GM19239 (cell line): ENCODE results near the gene KRTAP3-1.
"Not testable (repeated sequence)": the region's sequence is repeated elsewhere in the genome, so short reads cannot be mapped to it uniquely, and the experiment has no call there.

ENCODE experiments used
- DNase-seq: peaks from one replicate; pipeline ENCODE4 v3.0.0; 2011; ENCODE audit warnings: low spot score; ENCODE audit not compliant: insufficient read length
- FAIRE-seq: peaks from 2 replicates; lab custom pipeline; 2011; peaks lifted over from hg19 to GRCh38; lab: Jason Lieb, UNC

Gene KRTAP3-1

DNA sequence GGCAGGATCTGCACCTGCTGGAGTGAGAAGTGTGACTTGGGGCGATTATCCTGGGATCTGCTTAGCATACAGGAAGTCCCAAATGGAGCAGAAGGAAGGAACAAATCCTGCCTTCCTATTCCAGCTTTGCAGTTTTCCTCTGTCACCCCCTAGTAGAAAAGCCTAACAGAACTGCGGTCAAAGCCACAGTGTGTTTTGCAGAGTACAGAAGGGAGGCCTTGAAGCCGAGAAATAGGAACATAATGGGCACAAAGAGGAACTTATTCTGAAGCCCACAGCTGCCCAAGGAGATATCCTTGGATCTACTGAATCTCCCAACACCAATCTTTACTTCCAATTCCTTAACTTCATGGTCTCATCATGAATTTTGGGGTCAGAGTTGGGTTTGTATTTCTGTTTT is 9.6 kb upstream of the KRTAP3-1 start:
- FAIRE-seq, result no peak
- no peak for DNase-seq

- DNase-seq, result no peak
- no peak for FAIRE-seq
Observed at GRCh38 chr17:41016578-41017215, 7.8 kb upstream of the KRTAP3-1 start.

- FAIRE-seq (no peak), DNase-seq (no peak)
Observed at GRCh38 chr17:41015454-41015853, 6.5 kb upstream of the KRTAP3-1 start.

- no peak for DNase-seq
- FAIRE-seq, result no peak
Observed at GRCh38 chr17:41013606-41014005, 4.7 kb upstream of the KRTAP3-1 start.

- DNase-seq (no peak), FAIRE-seq (no peak)
Observed at GRCh38 chr17:41013181-41013580, 4.3 kb upstream of the KRTAP3-1 start.

DNA sequence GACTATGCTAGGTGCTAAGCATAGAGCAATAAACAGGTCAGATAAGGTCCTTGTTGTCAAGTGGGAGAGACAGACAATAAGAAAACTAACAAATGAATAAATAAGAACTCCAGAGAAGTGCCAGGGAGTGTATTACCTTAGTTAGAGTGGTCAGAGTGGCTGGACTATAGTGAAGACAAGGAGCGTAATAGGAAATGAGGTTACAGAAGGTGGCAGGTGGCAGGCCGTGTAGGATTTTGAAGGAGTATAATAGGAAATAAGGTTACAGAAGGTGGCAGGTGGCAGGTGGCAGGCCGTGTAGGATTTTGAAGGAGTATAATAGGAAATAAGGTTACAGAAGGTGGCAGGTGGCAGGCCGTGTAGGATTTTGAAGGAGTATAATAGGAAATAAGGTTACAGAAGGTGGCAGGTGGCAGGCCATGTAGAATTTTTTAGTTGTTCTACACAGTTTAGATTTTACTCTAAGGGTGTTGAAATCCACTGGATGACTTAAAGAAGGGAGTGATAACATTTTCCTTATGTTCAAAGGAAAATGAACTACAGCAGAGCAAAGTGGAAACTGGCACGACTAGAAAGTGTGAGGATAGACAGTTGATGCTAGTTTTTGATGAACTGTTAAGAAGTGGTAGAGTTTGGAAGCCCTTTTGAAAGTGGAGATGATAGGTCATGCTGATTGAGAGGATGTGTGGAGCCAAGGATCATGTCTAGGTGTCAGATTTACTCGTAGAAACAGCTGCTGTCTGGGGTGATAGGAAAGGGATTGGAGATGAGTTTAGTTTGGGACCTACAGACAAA is 3.6 kb upstream of the KRTAP3-1 start:
- DNase-seq, result no peak
- FAIRE-seq, result no peak

DNA sequence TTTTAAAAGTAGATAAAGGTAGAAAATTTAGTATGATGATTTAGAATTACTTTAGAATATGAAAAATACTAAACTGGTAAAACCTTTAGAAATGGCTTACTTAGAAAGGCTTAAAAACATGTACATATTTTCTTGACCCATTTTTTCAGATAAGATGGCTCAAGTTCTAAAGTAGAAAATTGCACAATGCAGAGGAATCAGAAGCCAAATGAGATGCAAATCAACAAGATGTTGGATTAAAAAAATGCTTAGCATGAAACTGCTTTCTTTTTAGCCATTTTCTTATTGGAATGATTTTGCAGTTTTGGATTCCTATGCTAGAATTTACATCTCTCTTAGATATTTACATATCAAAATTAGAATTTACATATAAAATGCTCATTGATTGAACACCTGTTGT is 1.5 kb upstream of the KRTAP3-1 start:
- FAIRE-seq, result no peak
- DNase-seq, result no peak

DNA sequence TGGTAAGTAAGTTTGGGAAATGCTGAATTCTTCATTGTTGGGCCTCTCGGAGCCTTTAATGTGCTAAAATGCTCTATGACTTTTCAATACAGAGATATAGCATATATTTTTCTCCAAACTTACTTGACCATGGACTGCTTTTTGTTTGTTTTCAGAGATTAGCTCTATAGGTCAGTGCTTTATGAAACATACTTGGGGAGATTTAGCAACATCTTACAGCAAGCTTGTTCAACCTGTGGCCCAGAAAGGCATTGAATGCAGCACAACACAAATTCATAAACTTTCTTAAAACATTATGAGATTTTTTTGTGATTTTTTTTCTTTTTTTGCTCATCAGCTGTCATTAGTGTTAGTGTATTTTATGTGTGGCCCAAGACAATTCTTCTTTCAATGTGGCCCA is 1.0 kb upstream of the KRTAP3-1 start:
- FAIRE-seq (no peak), DNase-seq (no peak)

GRCh38 chr17:41009301-41009760 is 403 bp upstream of the KRTAP3-1 start:
- FAIRE-seq (no peak), DNase-seq (no peak)

GRCh38 chr17:41004397-41004796 is 4.5 kb downstream of the KRTAP3-1 start:
- DNase-seq (no peak), FAIRE-seq (no peak)

DNA sequence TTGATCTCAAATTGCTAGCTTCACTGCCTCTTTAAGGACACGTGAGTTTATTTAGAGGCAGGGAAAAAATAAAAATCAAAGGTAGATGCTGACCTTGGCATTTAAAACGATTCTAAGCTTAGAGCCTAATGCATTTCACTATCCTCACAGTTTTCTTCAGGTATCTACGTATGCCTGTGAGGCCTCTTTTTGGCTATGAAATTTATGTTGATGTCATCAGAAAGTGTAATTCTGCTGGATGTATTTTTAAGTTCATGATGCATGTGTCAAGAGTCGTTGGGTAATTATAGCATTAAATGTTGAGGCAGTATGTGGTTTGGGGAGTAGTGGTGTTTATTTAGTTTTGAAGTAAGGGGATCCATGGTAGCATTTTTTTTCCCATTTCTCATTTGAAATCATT is 5.0 kb downstream of the KRTAP3-1 start:
- DNase-seq, result no peak
- no peak for FAIRE-seq

DNA sequence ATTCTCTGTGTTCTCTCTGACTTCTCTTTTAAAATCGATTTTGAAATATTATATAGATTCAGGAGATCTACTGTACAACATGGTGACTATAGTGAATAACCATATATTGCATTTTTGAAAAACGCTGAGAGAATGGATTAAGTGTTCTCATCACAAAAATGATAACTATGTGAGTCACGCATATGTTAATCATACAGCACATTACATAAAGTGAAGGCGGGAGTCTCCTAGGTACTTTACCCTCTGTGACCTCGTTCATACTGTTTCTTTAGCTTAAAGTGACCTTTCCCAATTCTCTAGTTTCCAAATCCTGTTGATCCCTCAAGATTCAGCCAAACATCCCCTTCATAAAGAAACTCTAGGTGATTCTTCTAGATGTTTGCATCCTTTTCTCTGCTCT is 6.1 kb downstream of the KRTAP3-1 start:
- DNase-seq (no peak), FAIRE-seq (no peak)

DNA sequence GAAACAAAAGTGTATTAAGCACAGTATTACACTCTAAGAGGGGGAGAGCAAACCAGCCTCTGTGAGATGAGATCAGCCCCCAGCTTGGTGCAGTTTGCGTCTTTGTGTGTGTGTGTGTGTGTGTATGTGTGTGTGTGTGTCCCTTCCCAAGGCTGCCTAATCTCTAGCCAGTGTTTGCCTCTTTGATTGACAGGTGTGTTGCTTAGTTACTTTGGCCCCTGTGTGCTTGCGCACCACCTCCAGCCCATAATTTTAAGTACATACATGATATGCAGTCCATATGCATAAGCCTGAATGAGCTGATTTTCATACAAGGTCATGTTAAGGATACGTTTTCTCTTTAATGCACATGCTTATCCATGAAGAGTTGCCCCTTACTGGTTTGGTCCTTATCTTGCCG is 7.1 kb downstream of the KRTAP3-1 start:
- no peak for FAIRE-seq

GRCh38 chr17:40999563-40999962 is 9.4 kb downstream of the KRTAP3-1 start, which contains the start of gene KRTAP3-2:
TSS of gene KRTAP3-2 (minus strand) at chr17:40999906. CDS start at chr17:40999853, 53 bp downstream.
- not testable (repeated sequence) for FAIRE-seq

More for the DNA sequence above, 7.1 kb downstream of the KRTAP3-1 start:
- no peak for DNase-seq

GRCh38 chr17:40997361-40997760 is 11.6 kb downstream of the KRTAP3-1 start:
- DNase-seq (no peak), FAIRE-seq (no peak)

More at GRCh38 chr17:40999563-40999962, 9.4 kb downstream of the KRTAP3-1 start, which contains the start of gene KRTAP3-2:
- not testable (repeated sequence) for DNase-seq

DNA sequence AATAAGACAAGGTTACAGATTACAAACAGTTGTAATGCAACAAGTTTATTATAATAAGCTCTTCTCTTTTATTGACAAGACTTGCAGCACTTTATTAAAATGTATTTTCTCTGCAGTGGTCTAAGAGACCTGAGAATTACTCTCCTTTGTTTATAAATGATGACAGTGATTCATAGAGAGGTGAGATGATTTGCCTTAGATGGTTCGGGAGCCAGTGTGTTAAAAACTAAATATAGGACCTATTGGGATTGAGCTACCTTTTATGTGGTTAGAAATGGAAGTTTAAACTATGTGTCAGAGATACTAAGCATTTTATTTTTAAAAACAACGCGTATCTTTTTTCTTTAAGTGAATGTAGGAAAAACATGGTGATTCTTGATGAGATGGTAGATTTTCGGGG is 12.1 kb downstream of the KRTAP3-1 start:
- FAIRE-seq (no peak), DNase-seq (no peak)

DNA sequence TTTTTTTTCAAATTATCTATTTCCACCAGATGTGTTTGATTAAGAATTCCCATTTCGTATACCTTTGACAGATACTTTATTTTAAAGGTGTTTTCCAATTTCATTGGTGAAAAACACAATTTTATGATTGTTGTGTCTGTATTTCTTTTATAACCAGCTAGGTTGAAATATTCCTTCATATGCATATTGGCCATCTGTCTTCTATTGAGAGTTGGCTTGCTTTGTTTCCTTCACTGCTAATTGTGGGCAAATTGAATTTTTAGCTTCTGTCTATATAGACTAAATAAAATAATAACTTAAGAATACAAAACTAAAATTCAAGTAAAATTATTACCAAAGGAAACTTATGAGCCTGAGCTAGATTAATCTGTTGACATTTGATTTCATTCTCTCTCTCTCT is 13.8 kb downstream of the KRTAP3-1 start:
- FAIRE-seq, result no peak
- DNase-seq, result no peak

GRCh38 chr17:40993839-40994238 is 15.1 kb downstream of the KRTAP3-1 start, which contains the start of gene KRTAP3-3:
TSS of gene KRTAP3-3 (minus strand) at chr17:40994164. CDS start at chr17:40994097, 67 bp downstream.
- FAIRE-seq, result no peak
- DNase-seq, result no peak

DNA sequence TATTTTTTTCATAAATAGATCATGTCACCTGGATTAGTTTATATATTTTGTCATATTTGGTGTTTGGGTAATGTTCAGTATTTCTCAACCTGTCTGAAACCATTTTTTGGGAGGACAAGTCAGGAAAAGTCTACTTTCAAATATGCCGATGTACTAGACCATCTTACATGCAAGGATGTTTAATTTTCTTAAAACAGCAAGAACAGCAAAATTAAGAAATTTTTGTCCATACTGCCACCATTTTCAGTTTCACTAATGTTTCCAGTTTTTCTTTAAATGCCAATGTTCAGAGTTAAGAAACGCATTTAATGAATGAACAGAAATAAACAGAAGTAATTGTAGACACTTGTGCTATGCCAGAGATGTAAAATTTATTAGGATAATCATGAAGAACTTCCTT is 15.8 kb downstream of the KRTAP3-1 start:
- FAIRE-seq, result no peak

GRCh38 chr17:40992666-40993065 is 16.3 kb downstream of the KRTAP3-1 start:
- DNase-seq, result no peak
- FAIRE-seq, result no peak

More for the DNA sequence above, 15.8 kb downstream of the KRTAP3-1 start:
- DNase-seq, result no peak

GRCh38 chr17:40986920-40987319 is 22.0 kb downstream of the KRTAP3-1 start:
- DNase-seq (no peak), FAIRE-seq (no peak)
